IPS DF 19.7 (cell line): ENCODE measurements around the gene TNFSF15.
A peak's percentile ranks its signal among the peaks of the same experiment; 100 is the strongest.

Experiments used
- DNase-seq: peaks from one replicate; pipeline ENCODE4 v3.0.0-alpha.2; 2013; ENCODE audit warnings: low read depth, low spot score

Gene TNFSF15

DNA sequence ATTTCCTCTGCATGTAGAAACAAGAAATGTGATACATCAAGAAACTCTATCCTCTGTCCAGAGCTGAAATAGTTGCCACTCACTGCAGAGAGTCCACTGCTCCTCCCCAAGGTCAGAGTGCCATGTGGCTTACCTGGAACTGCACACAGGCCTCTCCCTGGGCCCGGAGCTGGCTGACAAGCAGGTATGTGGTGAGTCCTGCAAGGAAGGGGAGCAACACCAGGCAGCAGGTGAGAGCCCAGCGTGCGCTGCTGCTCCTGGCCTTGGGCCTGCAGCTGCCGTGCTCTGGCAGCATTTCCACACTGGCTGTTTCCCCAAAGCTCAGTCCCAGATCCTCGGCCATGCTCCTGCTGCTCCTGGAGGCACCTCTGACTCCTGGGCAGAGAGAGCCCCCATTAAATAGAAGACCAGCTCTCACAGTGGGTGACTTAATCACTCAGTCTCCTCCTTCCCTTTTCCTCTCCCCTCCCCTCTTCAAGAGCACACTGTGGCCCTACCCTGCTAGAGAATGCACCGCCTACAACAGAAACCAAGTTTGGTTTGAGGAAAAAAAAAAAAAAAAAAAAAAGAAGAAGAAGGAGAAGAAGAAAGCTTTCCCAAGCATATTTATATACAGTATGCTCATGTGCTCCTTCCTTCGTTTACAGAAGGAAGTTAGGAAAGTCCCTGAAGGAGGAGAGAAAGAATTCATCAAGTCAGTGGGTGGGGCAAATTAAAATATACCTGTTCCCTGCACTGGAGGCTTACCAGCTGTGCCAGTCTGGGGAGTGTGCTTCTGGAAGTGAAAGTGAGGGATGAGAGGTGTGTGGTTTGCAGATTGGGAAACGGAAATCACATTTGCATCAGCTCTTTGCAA is at the start of gene TNFSF15:
Gene TNFSF15, minus strand, starts transcription at position 370 of the 856 bp plus-strand sequence. Its CDS starts 27 bp downstream, at position 343.
- DNase-seq, result peak; percentile 33

DNA sequence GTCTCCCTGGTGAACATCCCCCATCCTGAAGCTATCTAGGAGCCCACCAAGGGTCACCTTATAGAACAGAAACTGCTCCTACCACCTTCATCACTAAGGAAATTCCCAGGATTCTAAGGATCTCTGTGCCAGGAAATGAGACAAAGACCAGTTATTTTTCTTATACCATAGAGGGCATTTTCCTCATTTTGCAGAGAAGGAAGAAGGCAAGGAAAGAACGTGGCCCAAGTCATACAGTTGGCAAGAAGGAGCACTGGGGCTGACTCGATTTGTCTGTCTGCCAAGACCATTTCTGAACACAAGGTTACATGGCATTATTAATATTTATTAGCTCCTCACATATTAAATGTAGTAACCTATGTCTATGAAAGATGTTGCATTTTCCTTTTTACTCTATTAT is 49.6 kb upstream of the TNFSF15 start:
- no peak for DNase-seq

DNA sequence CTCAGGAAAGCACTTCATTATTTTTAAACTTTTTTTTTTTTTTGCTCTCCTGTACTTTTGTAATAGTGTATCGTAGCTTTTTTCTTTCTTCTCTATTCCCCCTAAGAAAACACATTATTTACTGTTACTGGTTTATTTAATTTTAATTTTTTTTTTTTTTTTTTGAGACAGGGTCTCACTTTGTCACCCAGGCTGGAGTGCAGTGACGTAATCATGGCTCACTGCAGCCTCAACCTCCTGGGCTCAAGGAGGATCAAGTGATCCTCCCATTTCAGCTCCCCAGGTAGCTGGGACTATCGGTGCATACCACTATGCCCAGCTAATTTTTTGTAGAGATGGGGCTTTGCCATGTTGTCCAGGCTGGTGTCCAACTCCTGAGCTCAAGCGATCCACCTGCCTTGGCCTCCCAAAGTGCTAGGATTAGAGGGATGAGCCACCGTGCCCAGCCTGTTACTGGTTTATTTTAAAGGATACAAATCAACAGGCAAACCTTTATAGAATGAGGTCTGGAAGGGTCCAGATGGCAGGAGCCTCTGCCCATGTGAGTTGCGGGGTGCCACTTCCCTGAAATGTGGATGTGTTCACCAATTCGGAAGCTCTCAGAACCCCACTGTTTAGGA is 49.0 kb upstream of the TNFSF15 start:
- no peak for DNase-seq

DNA sequence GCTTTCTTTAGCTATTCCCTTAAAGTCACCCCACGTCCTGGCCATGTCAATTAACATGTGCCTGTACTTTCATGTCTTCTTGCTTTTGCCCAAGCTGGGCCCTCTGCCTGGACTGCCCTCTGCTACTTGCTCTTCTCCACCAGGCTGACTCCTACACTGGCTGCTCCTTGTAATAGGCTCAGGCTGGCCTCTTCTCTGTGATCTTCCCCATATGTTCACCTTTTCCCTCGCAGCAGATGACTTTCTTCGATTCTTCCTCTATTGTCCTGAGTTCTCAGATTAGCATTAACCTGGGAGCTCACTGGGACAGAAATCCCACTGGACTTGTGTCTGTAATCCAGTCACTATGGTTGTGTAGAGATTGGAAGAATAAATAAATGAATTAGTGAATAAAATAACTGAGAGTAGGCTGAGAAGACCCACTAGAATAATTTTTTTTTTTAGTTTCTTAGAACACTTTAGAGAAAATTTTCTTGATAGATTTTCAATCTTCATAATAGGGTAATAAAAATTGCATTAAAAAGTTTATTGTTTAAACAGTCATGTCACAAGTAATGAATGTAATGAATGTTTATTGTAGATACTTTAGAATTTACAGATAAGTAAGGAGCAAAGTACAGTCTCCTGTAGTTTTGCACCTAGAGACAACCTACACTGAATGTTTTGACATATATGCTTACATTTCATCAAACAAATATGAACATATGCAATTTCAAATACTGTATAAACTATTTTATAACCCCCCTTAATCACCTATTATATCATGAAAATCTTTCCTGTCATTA is 47.4 kb upstream of the TNFSF15 start:
- no peak for DNase-seq

DNA sequence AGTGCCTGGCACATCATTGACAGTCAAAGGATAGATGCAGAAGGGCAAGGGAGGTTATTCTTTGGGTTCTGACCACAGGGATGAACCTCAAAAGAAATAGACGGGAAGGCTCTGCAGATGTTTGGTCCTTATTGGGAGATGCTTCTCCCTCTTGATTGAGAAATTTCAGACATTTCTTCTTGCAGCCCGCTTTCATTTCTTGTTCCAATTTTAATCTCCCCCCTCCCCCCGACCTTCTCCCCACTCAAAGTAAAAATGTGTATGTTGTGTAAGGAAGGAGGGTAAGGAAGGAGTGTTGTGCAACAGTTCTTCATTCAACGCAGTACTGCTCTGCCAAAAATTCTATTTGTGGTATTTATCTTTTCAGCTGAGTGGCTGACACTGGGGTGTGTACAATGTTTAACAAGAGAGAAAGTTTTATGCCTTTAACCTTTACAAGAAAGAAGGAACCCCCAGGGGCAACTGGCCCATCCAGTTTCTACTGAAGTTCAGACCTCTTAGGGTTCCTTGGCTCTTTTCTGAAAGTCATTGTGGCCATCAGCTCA is 46.3 kb upstream of the TNFSF15 start:
- DNase-seq, result no peak

DNA sequence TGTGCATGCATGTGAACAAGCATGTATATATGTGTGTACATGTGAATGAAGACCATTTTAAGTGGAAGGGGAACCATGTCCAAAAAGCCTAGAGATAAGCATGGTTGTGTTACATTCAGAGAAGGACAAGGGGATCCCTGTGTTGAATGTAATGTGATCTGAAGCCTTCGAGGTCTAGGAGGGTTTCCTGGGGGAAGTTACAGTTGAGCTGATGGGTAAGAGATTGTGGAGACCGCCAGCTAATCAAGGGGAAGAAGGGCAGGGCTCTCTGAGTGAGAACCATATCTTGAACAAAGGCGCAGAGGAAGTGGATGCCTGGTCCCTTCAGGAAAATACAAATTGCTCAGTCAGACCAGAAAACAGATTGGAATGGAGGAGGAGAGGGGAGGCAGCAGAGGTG is 45.5 kb upstream of the TNFSF15 start:
- no peak for DNase-seq

DNA sequence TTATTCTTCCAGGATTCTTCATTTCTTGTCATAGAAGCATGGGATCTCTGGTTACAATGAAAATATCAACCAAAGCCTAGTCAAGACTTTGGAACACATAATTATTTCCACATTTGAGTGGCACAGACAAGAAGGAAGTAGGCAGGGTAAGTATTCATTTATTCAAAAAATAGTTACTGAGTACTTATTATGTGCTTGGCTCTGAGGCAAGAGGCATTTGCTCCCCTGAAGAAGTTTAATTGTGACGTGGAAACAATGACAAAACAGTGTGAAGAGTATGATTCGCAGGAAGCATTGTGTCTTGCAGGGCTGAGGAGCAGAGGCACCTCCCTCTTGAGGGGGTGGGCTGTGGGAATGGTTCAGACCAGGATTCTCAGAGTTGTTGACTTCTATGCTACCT is 45.0 kb upstream of the TNFSF15 start:
- no peak for DNase-seq

DNA sequence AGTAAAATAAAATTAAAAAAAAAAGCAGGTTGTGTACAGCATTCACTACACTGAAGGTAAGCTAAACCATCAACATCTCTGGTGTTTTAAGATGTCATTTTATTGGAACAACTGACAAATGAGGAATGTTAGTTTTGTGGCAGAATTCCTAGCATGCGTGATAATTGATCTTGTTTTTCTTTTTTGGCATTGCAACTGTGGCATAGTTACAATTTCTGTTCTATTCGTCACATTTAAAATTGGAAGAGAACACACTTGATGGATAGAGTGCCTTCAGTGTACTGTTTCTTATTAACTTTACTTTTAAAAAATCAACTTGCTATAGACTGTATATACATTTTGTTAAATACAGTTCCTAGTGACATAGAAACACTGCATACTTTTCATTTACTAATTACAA is 43.6 kb upstream of the TNFSF15 start:
- DNase-seq, result no peak

DNA sequence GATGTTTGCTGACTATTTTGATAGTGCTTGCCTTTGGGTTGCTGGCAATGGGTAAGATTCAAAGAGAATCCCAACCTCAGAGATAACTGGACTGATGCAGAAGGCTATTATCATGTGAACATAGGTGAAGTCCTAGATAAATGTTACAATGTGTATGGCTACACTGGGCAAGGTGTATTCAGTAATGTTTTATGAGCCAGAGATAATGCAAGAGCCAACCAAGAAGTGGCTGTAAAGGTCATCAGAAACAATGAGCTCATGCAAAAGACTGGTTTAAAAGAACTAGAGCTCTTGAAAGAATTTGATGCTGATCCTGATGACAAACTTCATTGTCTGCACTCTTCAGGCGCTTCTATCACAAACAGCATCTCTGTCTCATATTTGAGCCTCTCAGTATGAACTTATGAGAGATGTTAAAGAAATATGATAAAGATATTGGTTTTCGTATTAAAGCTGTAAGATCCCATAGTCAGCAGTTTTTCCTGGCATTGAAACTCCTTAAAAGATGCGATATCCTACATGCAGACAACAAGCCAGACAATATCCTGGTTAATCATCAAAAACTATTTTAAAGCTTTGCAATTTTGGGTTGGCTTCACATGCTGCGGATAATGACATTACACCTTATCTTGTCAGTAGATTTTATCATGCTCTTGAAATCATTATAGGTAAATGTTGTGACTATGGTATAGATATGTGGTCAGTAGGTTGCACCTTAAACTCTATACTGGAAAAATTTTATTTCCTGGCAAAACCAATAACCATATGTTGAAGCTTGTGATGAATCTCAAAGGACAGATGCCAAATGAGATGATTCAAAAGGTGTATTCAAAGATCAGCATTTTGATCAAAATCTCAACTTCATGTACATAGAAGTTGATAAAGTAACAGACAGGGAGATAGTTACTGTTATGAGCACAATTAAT is 41.9 kb upstream of the TNFSF15 start:
- DNase-seq, result no peak

DNA sequence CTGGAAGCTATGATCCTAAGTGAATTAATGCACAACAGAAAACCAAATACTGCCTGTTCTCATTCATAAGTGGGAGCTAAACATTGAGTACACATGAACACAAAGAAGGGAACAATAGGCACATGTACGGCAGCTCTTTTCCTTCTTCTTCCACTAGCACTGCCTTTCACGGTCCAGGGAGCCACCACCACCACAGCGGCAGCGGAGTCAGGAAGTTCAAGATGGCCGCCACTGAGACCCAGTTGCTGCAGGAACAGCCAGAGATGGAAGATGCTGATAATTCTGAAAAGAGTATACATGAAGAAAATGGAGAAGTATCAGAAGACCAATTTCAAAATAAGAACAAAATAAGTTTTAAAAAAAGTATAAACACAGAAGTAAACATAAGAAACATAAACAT is 39.5 kb upstream of the TNFSF15 start:
- no peak for DNase-seq

DNA sequence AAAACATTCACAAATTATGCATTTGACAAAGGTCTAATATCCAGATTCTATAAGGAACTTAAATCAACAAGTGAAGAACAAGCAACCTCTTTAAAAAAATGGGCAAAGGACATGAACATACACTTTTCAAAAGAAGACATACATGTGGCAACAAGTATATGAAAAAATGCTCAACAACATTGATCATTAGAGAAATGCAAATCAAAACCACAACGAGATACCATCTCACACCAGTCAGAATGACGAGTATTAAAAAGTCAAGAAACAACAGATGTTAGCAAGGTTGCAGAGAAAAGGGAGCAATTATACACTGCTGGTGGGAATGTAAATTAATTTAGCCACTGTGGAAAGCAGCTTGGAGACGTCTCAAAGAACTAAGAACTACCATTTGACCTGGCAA is 38.9 kb upstream of the TNFSF15 start:
- DNase-seq, result no peak

DNA sequence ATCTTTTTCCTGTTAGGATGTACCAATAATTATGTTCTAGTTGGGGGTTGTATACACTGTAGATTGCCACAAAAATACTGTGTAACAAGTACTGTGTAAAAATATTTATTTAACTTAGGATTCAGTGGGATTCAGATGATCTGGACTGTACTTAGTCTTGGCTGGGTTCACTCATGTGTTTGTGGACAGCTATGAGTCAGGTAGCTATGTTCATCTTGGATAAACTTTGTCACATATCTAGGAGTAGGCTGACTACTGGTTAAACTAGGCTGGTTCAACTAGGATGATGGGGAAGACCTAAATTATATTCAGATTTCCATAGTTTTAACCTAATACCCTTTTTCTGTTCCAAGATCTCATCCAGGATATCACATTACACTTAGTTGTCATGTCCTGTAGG is 32.1 kb upstream of the TNFSF15 start:
- DNase-seq, result no peak

DNA sequence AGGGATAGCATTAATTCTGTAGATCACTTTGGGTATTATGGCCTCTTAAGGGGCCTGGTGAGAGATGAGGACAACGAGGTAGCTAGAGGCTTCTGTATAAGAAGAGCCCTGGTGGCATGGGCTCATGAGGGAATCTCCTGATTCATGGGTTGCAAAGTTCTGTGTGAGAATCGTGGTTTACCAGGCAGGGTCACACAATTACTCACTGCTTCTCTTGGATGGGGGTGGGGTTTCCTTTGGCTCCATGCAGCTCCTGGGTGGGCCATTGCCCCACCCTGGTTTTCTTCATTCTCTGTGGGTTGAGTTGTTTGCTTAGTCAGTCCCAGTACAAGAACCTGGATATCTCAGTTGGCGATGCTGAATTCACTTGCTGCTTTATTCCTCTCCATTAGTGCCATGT is 30.9 kb upstream of the TNFSF15 start:
- DNase-seq, result no peak

DNA sequence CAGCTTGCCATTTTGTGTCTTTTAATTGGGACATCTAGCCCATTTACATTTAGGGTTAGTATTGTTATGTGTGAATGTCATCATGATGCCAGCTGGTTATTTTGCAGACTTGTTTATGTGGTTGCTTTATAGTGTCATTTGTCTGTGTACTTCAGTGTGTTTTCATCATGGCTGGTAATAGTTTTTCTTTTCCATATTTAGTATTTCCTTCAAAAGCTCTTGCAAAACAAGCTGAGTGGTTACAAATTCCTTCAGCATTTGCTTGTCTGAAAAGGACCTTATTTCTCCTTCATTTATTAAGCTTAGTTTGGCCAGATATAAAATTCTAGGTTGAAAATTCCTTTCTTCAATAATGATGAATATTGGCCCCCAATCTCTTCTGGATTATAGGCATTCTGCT is 28.5 kb upstream of the TNFSF15 start:
- no peak for DNase-seq

DNA sequence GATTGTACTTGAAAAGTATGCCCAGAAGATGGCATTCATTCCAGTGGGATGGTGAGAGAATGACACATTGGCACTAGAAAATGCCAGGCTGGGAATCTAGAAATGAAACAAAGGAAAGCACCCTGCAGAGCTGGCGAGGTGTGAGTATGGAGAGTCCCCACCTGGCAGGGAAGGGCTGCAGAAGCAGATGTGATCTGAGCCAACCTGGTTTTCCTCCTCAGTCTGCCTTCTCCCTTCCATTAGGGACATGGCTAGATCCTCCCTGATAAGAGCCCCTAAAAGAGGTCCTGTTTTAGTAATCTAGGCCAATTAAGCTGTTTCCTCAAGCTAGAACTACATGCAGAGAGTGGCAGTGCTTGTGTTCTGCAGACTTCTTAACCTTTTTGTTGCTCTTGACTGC is 24.7 kb upstream of the TNFSF15 start:
- DNase-seq, result no peak

DNA sequence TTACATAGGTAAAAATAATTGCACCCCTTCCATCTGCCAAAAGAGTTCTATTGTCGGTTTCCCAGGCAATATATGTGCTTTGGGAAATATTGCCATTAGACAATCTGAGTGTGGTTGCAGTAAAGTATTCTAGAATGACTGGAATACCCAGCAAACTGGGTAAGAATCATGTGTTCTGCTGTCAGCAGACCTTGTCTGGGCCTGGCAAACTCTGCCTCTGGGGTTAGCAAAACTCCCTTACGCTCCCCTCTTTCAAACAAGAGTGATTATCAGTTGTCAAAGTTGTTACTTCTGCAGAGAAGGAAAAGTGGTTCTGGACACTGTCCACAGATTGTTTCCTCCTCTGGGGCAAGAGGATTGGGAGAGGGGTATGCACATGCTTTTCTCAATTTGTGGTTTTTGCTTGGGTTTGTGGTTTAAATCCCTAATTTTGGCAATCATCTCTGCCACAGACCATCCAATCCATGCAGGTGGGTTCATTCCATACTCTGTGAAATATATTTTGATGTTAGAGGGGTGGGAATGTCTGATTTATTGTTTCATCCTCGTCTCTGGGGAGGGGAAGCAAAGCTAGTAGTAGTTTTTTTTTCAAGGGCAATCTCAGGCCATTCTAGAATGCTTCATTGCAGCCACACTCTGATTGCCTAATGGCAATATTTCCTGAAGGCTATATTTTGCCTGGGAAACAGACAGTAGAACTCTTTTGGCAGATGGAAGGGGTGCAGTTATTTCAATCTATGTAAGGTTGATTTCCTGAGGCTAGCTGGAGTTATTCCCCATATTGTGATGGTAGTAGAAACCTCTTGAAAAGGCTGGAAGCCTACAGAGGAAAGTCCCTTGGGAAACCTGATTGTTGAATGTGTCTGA is 24.0 kb upstream of the TNFSF15 start:
- DNase-seq, result no peak

DNA sequence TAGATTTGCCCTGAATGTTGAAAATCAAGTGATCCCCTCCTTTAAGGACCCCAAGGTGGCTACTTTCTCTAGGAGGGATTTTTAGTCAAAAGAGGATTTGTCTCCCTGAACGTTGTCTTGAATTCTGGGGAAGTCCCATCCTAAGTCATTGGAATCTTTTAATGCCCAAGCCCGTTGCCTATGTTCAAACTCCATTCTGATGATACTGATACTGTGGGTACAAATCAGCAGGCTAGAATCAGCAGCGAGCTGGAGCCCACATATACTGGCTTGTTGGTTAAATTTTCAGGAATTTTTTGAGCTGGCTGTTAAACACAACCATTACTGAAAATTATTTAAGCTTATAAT is 22.4 kb upstream of the TNFSF15 start:
- DNase-seq, result no peak

DNA sequence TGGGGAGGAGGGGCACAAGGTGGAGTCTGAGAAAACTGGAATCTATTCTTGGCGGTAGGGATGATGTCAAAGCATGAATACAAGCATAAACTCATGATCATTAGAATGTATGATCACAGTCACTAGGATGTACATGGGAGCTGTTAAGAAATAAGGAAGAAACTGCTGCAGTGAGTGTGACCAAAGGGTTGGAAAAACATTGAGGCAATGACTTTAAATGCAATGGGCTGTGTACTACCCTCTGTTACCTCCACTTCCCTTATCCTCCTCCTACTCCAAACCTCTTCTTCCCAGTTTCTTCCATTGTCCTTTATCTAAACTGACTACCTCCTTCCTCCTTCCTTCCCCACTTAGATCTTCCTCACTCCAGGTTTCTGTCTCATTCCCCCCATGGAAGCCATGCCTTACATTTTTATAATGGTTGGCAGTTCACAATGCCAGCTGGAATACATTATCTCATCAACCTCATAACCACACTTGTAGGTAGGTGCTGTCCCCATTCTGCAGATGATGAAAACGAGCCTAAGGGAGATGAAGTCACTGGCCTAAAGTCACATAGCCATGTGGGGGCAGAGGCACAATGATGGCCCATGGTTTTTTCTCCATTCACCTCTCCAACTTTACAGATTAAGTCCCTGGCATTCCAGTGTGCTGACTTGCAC is 21.9 kb upstream of the TNFSF15 start:
- DNase-seq, result no peak

DNA sequence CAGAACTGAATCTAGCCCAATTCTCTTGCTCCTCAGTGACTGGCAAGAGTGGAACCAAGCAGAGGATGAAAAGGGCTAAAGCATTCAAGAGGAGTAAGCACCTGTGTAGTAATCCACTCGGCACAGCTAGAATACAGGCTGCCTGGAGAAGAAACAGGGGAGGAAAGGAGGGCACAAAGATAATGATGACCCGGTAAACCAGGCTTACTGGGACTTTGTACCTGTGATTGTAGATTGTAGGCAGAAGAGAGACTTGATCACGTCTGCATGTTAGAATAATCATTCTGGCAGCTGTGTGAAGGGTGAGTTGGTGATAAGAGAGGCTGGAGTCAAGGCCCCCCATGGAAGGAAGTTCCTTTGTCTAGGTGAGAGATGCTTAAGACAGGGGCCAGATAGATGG is 20.6 kb upstream of the TNFSF15 start:
- no peak for DNase-seq
